ENCODE measurements around the gene SHLD1. TPM values are rescaled to one million over a fixed set of nuclear protein-coding genes. Genes with fewer than 3 reads are reported as not detected.

Gene SHLD1
- total and polyA plus RNA-seq, 2 donors (not counting 3 experiments of a cell fraction or from before 2014, with no cell fraction given), result 4.7 to 6.3 TPM

- dilution Hi-C loops (cut with MboI; ENCODE audit: extremely low pct_ligation_motif_present, low sequenced_read_pairs) (no loop called here), intact Hi-C loops (cut with micrococcal nuclease) (no loop called here)
- no peaks in the 10 kb centered on the region for H3K9me3 ChIP-seq (replicated peaks; ENCODE audit: control insufficient read depth, insufficient read depth, low read length)
- no peaks in the 10 kb centered on the region for H3K36me3 ChIP-seq (ENCODE audit: control insufficient read depth in 2 of 2, extremely low read depth in 1 of 2, insufficient read depth in 2 of 2, low read length in 2 of 2)
- H3K9ac ChIP-seq (replicated peaks; ENCODE audit: extremely low read depth, insufficient read depth, low read length), result no peak overlapping the region
- no peak for FAIRE-seq
- POLR2A ChIA-PET, result interaction anchor here (0.6 kb wide), 1 partner anchor 26 kb away, joined by 4 read pairs; no protein-coding TSS in a partner anchor
- no peak overlapping the region for H3K4me2 ChIP-seq (ENCODE audit: insufficient read depth, low read length)
- no peak for DNase-seq (ENCODE audit: low read depth, low spot score)
- H4K20me1 ChIP-seq (replicated peaks; ENCODE audit: control insufficient read depth, extremely low read depth, insufficient read depth, low read length), result no peaks in the 10 kb centered on the region
- no peak overlapping the region for H3K27ac ChIP-seq (ENCODE audit: insufficient read depth, low read depth, low read length)
- TF ChIP-seq, protein P1, sequence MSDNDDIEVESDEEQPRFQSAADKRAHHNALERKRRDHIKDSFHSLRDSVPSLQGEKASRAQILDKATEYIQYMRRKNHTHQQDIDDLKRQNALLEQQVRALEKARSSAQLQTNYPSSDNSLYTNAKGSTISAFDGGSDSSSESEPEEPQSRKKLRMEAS (IDR thresholded peaks at IDR 0.05; ENCODE audit: insufficient read depth, insufficient read length), result no peak
- TF ChIP-seq FOS (IDR thresholded peaks at IDR 0.05; ENCODE audit: borderline replicate concordance, insufficient read depth, low read length) (no peak), GATA2 (IDR thresholded peaks at IDR 0.05; ENCODE audit: insufficient read depth, insufficient read length, low read depth, low read length) (no peak), EZH2 (IDR thresholded peaks at IDR 0.05; ENCODE audit: borderline replicate concordance, low read depth, low read length, severe bottlenecking) (no peak), MYC (IDR thresholded peaks at IDR 0.05; ENCODE audit: low read depth, low read length) (no peak), JUN (IDR thresholded peaks at IDR 0.05; ENCODE audit: borderline replicate concordance, insufficient read depth, insufficient read length, low read depth) (no peak), POLR2AphosphoS5 (IDR thresholded peaks at IDR 0.05; ENCODE audit: insufficient read depth, low read depth, low read length) (no peak), POLR2A (IDR thresholded peaks at IDR 0.05; ENCODE audit: low read depth, low read length) (no peak)
- TF ChIP-seq, protein P2, sequence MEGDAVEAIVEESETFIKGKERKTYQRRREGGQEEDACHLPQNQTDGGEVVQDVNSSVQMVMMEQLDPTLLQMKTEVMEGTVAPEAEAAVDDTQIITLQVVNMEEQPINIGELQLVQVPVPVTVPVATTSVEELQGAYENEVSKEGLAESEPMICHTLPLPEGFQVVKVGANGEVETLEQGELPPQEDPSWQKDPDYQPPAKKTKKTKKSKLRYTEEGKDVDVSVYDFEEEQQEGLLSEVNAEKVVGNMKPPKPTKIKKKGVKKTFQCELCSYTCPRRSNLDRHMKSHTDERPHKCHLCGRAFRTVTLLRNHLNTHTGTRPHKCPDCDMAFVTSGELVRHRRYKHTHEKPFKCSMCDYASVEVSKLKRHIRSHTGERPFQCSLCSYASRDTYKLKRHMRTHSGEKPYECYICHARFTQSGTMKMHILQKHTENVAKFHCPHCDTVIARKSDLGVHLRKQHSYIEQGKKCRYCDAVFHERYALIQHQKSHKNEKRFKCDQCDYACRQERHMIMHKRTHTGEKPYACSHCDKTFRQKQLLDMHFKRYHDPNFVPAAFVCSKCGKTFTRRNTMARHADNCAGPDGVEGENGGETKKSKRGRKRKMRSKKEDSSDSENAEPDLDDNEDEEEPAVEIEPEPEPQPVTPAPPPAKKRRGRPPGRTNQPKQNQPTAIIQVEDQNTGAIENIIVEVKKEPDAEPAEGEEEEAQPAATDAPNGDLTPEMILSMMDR (IDR thresholded peaks at IDR 0.05; ENCODE audit: extremely low read depth in 1 of 2, insufficient read depth in 1 of 2, low read depth in 1 of 2, low read length in 2 of 2), result no peak
- H3K27me3 ChIP-seq (ENCODE audit: control insufficient read depth in 2 of 2, insufficient read depth in 2 of 2, low read length in 2 of 2), result peaks cover 2 to 3% of the 10 kb centered on the region in 2 experiments
- H3K4me3 ChIP-seq (replicated peaks in 1 of 3; ENCODE audit: insufficient read depth in 1 of 3, low read depth in 1 of 3, low read length in 3 of 3), result no peak overlapping the region
- no TSS peak for BruUV-seq (replicated peaks)
- no peaks in the 10 kb centered on the region for H3K9me1 ChIP-seq (replicated peaks; ENCODE audit: control insufficient read depth, extremely low read depth, insufficient read depth, low read length)
- CTCF ChIA-PET, result interaction anchor here (0.6 to 0.8 kb wide), 2 partner anchors 21 to 188 kb away, joined by 3 read pairs; no protein-coding TSS in a partner anchor
- no peak overlapping the region for H2AFZ ChIP-seq (ENCODE audit: low read depth, low read length)
- no peaks in the 10 kb centered on the region for H3K4me1 ChIP-seq (ENCODE audit: control insufficient read depth, extremely low read depth, insufficient read depth, low read length)
- H3K79me2 ChIP-seq (ENCODE audit: control insufficient read depth, insufficient read depth, low read length), result no peaks in the 10 kb centered on the region
These were observed 4.7 kb upstream of the SHLD1 start for GRCh38 chr20:5745416-5746030.
